Sigmoid colon (tissue), 7 donors: ENCODE measurements around the gene KANK4. TPM values are rescaled to one million over a fixed set of nuclear protein-coding genes. Genes with fewer than 3 reads are reported as not detected.

ENCODE experiments used
- DNase-seq: peaks from one replicate; pipeline ENCODE4 v3.0.0-alpha.2; 2019
- H3K27ac ChIP-seq, 4 donors: fragments of 200-600 bp; sonication (generic); one replicate each; pipeline ENCODE4 v1.5.1; 2016 to 2019; ENCODE audit warnings: mild to moderate bottlenecking in 1 of 4
- H3K27me3 ChIP-seq, 3 donors: fragments of 200-600 bp; sonication (generic); one replicate each; pipeline ENCODE4 v1.5.1; 2019; ENCODE audit warnings: mild to moderate bottlenecking in 1 of 3
- H3K36me3 ChIP-seq, 4 donors: fragments of 200-600 bp; sonication (generic); one replicate each; pipeline ENCODE4 v1.5.1; 2016 to 2019
- H3K4me1 ChIP-seq, 4 donors: fragments of 200-600 bp; sonication (generic); one replicate each; pipeline ENCODE4 v1.5.1; 2017 to 2019
- H3K4me3 ChIP-seq, 4 donors: fragments of 200-600 bp; sonication (generic); one replicate each; pipeline ENCODE4 v1.5.1; 2017 to 2019; ENCODE audit warnings: mild to moderate bottlenecking in 2 of 4, moderate library complexity in 1 of 4
- H3K9me3 ChIP-seq, 4 donors: fragments of 200-600 bp in 3 of 4; sonication (generic) in 3 of 4; one replicate each; pipeline versions ENCODE4 v1.5.1 to v1.6.1; 2013 to 2019
- CTCF ChIP-seq, 4 experiments: fragments of 450-650 bp in 3 of 4; fragments of 200-600 bp in 1 of 4; IDR thresholded peaks; one replicate each; pipeline ENCODE4 v1.5.1; 2016 to 2019; ENCODE audit warnings: antibody characterized with exemption in 4 of 4, mild to moderate bottlenecking in 3 of 4, moderate library complexity in 2 of 4
- EP300 ChIP-seq, 4 donors: sonication (generic); formaldehyde crosslinking; IDR thresholded peaks; one replicate each; pipeline ENCODE4 v1.6.1; 2017; ENCODE audit warnings: antibody characterized with exemption in 4 of 4
- POLR2A ChIP-seq, 2 donors: fragments of 450-650 bp; IDR thresholded peaks; one replicate each; pipeline ENCODE4 v1.6.1; 2016; ENCODE audit warnings: antibody characterized with exemption in 2 of 2, mild to moderate bottlenecking in 2 of 2, moderate library complexity in 2 of 2
- POLR2AphosphoS5 ChIP-seq, 4 donors: sonication (generic); formaldehyde crosslinking; IDR thresholded peaks; one replicate each; pipeline ENCODE4 v1.6.1; 2017; ENCODE audit warnings: antibody characterized with exemption in 4 of 4
- WGBS, 2 donors: extraction: QIAGEN DNeasy Blood & Tissue Kit; methylation state at CpG; one replicate each; pipeline ENCODE4 v1.1.7; 2013; 5-methylcytosine and 5-hydroxymethylcytosine counted together
- intact Hi-C: fragments of 100-400 bp; cut with DNase I; formaldehyde crosslinking; loops from one replicate; pipeline ENCODE4 v1.15.1; 2023
- polyA plus RNA-seq, 3 donors: library from polyadenylated mRNA; stranded (reverse); fragments of 200-250 nt; gene quantifications; one replicate each; pipeline ENCODE4 v1.2.3, GENCODE V29; 2013
- total RNA-seq, 4 donors: library from RNA; depleted of rRNA; stranded (reverse); fragments of >200 nt; gene quantifications; one replicate each; pipeline ENCODE4 v1.1.0, GENCODE V29; 2016
- donor health status: healthy with polysubstance abuse.
- donor health status: Bipolar disorder and iron deficiency.
- donor health status: healthy.

The KANK4 gene
- total and polyA plus RNA-seq, 7 donors = 0.60 to 2.4 (median 1.6) TPM; not detected in 1

GRCh38 chr1:62218604-62219003 lies 100.6 kb downstream of the KANK4 start:
- H3K9me3 ChIP-seq = no peaks in the 10 kb centered on the region
- no peak overlapping the region for H3K4me3 ChIP-seq
- TF ChIP-seq CTCF (IDR thresholded peaks at IDR 0.05) (no peak), EP300 (IDR thresholded peaks at IDR 0.05) (no peak), POLR2AphosphoS5 (IDR thresholded peaks at IDR 0.05) (no peak), POLR2A (IDR thresholded peaks at IDR 0.05) (no peak)
- no peaks in the 10 kb centered on the region for H3K27me3 ChIP-seq
- H3K4me1 ChIP-seq = no peaks in the 10 kb centered on the region
- no peaks in the 10 kb centered on the region for H3K36me3 ChIP-seq
- 79 to 83% methylated on average over 2 of the region's 2 CpGs for whole genome bisulfite sequencing, 2 donors
- H3K27ac ChIP-seq = no peak overlapping the region
- intact Hi-C loops = no loop called here
- no peak for DNase-seq

- H3K27me3 ChIP-seq = no peaks in the 10 kb centered on the region
- no peak overlapping the region for H3K4me3 ChIP-seq
- TF ChIP-seq POLR2A (IDR thresholded peaks at IDR 0.05) = no peak
- no peak for TF ChIP-seq POLR2AphosphoS5 (IDR thresholded peaks at IDR 0.05)
- no peak for TF ChIP-seq CTCF (IDR thresholded peaks at IDR 0.05)
- TF ChIP-seq EP300 (IDR thresholded peaks at IDR 0.05) = no peak
- H3K27ac ChIP-seq = no peak overlapping the region
- peak; percentile 22 for DNase-seq
- H3K9me3 ChIP-seq = peaks cover 0 to 10% (median 0%) of the 10 kb centered on the region in 4 donors
- intact Hi-C loops = no loop called here
- H3K4me1 ChIP-seq = no peaks in the 10 kb centered on the region
- H3K36me3 ChIP-seq = no peaks in the 10 kb centered on the region
- WGBS, 2 donors = 85 to 91% methylated on average over 6 of the region's 6 CpGs
These were observed 105.9 kb downstream of the KANK4 start for GRCh38 chr1:62213075-62213914.

GRCh38 chr1:62212411-62212810 lies 106.8 kb downstream of the KANK4 start:
- peaks cover 0 to 10% (median 0%) of the 10 kb centered on the region in 4 donors for H3K9me3 ChIP-seq
- H3K27me3 ChIP-seq = no peaks in the 10 kb centered on the region
- H3K4me1 ChIP-seq = no peaks in the 10 kb centered on the region
- peak; percentile 19 for DNase-seq
- TF ChIP-seq POLR2AphosphoS5 (IDR thresholded peaks at IDR 0.05) (no peak), CTCF (IDR thresholded peaks at IDR 0.05) (no peak), POLR2A (IDR thresholded peaks at IDR 0.05) (no peak), EP300 (IDR thresholded peaks at IDR 0.05) (no peak)
- intact Hi-C loops = no loop called here
- whole genome bisulfite sequencing, 2 donors = 82 to 96% methylated on average over 6 of the region's 6 CpGs
- H3K4me3 ChIP-seq = no peak overlapping the region
- no peak overlapping the region for H3K27ac ChIP-seq
- H3K36me3 ChIP-seq = no peaks in the 10 kb centered on the region

- H3K27me3 ChIP-seq = no peaks in the 10 kb centered on the region
- no peak for DNase-seq
- TF ChIP-seq EP300 (IDR thresholded peaks at IDR 0.05) (no peak), POLR2AphosphoS5 (IDR thresholded peaks at IDR 0.05) (no peak), POLR2A (IDR thresholded peaks at IDR 0.05) (no peak), CTCF (IDR thresholded peaks at IDR 0.05) (no peak)
- peaks cover 0 to 10% (median 0%) of the 10 kb centered on the region in 4 donors for H3K9me3 ChIP-seq
- WGBS, 2 donors = 92 to 95% methylated on average over 1 of the region's 1 CpG
- no peaks in the 10 kb centered on the region for H3K36me3 ChIP-seq
- H3K4me1 ChIP-seq = no peaks in the 10 kb centered on the region
- H3K27ac ChIP-seq = no peak overlapping the region
- no peak overlapping the region for H3K4me3 ChIP-seq
- intact Hi-C loops = no loop called here
These were observed 108.3 kb downstream of the KANK4 start for GRCh38 chr1:62210960-62211359.
